GM04504 (cell line): ENCODE results near the gene RELCH.

ENCODE experiments used
- DNase-seq: peaks from one replicate; pipeline ENCODE4 v3.0.0-alpha.2; 2012; ENCODE audit warnings: low read depth

The RELCH gene

DNA sequence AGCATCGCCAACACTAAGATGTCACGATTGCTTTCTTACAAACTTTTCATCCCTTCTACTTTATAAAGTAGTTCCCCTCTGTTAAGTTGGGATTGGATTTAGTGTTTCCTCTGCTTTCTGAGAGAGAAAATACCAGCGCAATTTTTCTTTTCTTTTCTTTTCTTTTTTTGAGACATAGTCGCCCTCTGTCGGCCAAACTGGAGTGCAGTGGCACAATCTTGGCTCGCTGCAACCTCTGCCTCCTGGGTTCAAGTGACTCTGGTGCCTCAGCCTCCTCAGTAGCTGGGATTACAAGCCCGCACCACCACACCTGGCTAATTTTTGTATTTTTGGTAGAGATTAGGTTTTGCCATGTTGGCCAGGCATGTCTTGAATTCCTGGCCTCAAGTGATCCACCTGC lies 9.0 kb downstream of the RELCH start:
- DNase-seq = no peak

DNA sequence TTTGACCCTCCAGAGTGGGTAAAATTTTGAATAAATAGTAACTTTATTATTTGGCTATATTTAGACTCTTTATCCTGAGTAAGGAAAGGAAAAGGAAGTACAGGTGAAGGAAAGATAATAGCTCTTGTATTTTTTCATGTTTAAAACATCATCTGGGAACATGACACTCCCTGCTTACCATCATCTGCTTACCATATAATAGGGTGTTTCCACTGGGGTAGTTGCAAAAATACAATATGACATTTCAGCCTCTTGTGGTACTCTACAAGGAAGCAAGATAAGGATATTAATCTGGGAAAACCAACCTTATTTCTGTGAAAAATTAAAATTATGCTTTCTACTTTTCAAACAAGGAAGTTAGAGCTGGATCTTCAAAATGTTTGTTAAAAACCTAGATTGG lies 9.9 kb downstream of the RELCH start:
- no peak for DNase-seq

DNA sequence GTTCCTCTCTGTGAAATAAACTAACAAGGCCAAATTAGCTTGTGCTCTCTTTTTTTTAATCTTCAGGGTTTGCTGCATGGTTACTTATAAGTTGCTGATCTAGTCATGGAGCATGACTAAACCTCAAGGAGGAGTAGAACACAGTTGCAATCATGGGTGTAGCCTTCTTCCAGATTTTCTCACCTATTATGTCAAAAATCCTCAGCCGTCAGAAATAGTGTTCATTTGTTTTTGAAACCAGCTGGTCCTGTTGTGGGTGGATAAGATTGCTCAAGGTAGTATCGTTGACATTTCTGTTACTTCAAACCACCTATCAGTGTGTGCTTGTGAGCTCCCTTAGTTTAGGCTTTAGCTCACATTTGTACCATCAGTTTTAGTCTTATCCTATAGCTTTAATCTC lies 11.2 kb downstream of the RELCH start:
- DNase-seq = no peak

DNA sequence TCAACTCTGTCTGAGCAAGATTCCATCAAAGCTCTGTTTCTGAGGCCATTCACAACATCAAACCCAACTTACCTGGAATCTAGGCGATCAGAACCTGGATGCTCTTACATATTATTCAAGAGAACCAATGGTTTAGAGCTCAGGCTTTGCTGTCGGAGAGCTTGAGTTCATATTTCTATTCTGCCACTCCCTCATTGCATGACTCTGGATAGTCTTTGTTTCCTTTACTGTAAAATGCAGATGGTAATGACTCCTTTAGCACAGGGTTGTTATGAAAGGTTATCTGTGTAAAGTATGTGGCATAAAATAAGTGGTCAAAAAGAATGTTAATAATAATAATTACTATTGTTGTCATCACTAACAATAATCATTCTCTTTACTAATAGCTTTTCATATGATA lies 12.6 kb downstream of the RELCH start:
- no peak for DNase-seq

DNA sequence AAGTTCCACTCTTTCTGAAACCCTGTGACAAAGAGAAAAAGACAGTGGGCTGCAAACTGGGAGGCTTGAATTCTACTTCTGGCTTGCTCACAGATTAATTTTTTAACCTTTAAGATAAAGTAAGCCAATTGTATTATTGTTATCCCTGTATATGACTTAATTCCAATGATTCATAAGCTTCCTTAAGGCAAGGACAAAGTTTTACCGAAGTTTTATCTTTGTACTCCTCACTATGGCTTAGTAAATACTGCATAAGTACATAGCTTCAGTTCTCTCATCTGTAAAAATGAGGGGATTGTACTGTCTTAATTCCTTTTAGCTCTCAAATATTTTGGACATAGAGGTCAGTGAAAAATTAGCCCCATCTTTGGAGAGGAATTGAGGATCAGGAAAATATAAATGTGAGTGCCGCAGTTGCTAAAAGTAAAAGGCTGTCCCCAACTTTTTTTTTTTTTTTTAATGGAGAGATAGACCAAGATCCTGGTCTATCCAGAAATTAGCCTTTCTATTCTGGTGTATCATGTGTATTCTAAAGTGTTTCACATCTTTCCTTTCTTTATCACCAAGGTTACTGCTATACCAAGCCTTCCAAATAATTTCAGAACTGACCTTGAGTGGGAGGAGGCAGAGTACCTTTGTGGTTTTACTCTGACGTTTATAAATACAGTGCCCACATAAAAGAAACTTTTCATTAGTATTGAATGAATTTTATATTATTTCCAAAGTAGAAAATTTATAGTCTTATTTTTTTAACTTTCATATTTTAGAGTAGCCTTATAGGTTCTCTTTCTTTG lies 13.3 kb downstream of the RELCH start:
- no peak for DNase-seq

DNA sequence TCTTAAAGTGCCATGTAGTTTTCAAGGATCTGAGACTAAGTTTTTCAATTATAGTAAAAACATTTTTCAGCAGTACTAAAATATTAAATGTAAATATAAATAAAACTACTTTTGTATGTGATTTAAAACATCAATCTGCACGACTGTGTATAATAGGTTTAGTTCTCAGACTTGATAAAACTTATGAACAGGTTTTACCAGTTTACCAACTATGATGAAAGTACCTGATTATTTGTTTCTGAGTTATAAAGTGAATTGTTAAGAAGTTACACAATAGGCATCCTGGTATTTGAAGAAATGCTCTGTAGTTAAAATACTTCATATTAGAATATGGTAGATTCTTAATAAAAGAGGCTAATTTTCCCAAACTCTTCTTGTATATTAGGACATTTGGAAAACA lies 14.8 kb downstream of the RELCH start:
- no peak for DNase-seq

DNA sequence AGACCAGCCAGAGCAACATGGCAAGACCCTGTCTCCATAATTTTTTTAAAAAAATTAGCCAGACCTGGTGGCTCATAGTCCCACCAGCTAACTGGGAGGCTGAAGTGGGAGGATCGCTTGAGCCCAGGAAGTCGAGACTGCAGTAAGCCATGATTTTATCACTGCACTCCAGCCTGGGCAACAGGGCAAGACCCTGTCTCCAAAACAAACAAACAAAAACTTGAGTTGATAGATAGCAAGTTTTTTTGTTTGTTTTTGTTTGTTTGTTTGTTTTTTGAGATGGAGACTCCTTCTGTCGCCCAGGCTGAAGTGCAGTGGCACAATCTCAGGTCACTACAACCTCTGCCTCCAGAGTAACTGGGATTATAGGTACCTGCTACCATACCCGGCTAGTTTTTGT lies 18.8 kb downstream of the RELCH start:
- no peak for DNase-seq

DNA sequence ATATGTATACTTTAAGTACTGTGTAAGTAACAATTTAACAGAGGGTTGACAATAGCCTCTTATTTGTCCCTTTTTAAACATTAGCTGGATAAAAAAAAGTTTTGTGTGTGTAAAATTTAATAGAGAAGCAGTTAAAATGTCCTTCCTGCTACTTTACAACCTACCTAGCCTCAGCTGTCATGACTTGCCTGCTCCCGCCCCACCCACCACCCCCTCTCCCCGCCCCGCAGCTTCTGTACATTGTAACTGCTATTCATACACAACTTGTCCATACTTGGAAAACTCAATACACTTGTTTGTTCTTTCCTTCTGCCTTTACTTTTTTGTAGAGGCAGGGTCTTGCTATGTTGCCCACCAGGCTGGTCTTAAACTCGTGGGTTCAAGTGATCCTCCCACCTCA lies 19.5 kb downstream of the RELCH start:
- DNase-seq = no peak

DNA sequence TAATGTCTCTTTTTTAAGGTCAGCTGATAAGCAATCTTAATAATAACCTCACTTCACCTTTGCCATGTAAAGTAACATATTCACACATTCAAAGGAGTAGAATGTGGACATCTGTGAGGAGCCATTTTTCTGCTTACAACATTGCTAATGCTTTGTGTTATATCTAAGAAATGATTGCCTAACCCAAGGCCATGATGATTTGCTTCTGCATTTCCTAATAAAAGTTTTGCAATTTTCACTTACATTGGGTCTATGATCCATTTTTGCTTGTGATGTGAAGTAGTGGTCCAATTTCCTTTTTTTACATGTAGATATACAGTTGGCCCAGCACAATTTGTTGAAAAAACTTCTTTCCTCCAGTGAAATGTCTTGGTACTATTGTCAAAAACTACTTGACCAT lies 22.0 kb downstream of the RELCH start:
- no peak for DNase-seq

DNA sequence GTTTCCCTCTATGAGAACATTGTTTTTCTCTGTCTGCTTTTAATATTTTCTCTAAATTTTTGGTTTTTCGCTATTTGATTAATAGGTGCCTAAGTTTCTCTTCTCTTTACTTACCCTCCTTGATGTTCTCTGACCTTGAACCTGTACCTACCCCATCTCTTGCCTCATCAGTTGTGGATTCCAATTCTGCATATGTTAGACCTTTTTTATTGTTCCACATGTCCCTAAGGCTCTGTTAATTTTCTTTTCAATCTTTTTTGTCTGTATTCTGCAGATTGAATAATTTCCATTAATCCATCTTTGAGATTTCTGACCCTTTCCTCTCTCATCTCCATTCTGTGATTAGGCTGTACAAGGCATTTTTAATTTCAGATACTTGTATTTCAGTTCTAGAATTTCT lies 23.1 kb downstream of the RELCH start:
- no peak for DNase-seq

DNA sequence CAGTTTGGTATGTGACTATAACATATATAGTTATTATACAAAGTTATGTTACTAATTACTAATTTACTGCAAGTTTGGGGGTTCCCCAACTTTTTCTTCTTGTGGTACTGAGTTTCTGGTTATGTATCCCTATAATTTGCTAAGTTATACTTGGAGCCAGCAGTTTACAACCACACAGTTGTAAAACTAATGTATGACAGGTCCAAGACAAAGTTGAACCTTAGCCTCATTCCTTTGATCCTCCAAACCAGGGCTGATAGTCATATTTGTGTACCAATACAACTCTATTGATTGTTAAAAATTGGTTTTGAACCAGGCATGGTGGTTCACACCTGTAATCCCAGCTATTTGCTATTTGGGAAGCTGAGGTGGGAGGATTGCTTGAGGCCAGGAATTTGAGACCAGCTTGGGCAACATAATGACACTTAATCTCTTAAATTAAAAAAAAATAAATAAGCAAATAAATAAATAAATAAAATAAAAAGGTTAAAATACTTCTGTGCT lies 24.3 kb downstream of the RELCH start:
- DNase-seq = no peak

DNA sequence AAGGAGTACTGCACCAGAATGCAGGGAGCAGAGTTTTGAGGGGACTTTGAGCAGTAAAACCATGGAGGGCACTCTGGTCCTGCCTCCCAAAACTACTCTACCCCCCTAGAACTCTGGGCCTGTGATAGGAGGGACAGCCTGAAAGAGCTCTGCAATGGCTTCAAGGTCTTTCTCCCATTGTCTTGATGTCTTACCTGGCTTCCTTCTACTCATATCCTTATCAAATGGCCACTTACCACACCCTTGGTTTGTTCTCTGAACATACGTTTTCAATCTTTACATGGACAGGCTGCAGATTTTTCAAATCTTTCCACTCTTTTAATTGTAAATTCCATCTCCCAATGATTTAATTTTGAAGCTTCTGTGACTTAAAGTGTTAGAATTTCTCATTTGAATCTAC lies 27.7 kb downstream of the RELCH start:
- no peak for DNase-seq

DNA sequence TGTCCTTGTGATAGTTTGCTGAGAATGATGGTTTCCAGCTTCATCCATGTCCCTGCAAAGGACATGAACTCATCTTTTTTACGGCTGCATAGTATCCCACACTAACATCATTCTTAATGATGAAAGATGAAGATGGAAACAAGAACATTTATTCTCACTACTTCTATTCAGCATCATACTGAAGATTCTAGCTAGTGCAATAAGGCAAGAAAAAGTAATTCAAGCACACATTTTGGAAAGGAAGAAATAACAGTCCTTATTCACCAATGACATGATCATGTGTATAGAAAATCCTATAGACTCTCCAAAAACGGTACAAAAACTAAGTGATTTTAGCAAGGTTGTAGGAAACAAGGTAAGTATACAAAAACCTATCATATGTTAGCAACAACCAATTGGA lies 37.2 kb downstream of the RELCH start:
- no peak for DNase-seq

DNA sequence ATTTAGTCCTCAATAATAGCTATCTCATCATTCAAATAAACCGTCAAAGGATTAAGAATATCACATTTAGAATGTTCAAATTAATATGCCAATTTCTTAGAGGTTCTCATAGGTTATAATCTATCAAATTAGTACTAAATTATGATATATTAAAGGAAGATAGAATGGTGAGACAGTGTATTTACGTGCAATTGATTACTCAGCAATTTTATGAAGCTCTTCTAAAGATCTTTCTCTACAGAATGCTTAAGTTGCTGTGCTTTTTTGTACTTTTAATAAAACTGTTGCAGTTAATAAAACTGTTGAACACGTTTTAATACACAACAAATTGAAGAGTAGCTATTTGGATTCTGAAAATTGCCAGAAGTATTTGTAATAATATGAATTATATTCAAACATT lies 39.0 kb downstream of the RELCH start:
- no peak for DNase-seq

DNA sequence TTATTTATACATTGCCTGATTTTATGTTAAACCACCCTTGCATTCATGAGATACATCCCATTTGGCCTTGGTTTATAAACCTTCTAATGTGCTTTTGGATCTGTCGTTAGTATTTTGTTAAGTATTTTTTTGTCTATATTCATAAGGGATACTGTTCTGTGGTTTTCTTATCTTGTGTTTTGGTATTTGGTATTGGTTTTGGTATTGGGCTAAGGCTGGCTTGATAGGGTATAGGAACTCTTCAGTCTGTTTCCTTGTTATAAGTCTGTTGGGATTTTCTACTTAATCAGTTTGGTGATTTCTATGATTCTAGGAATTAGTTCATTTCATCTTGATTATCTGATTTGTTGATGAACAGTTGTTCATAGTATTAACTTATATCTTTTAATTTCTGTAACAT lies 49.2 kb downstream of the RELCH start:
- no peak for DNase-seq

DNA sequence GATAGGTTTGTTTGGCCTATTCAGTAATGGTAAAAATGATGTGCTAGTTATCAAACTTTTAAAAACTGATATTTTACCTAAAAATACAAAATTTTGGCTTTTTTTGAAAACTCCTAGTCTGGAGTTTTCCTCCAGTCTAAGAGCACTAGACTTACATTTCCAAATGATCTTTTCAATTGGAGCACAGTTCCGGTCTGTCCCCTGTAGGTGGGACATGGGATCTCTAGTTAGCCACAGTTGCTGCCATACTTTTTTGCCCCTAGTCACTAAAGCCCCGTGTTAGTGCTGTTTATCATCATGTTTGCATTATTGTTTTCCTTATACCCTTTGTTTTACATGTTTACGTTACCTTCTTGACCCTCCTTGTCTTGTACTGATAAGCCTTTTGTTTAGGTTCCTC lies 52.4 kb downstream of the RELCH start:
- no peak for DNase-seq

DNA sequence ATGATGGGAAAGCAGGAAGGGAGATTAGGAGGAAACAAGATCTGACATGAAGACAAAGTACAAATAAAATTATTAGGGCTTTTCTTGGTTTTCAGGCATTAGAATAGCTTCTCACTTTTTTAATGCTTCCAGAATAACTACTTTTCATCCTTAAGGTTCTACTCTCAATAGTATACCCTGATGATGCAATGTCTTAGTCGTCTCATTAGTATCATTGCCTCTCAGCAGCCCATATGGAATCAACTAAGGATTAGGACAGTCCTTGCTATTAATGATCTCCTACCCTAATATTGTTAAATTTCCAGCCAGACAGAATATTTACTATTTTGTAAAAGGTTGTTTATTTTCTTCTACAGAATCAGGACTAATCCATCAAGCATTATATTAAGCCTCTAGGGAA lies 55.9 kb downstream of the RELCH start:
- peak; percentile 3 for DNase-seq

DNA sequence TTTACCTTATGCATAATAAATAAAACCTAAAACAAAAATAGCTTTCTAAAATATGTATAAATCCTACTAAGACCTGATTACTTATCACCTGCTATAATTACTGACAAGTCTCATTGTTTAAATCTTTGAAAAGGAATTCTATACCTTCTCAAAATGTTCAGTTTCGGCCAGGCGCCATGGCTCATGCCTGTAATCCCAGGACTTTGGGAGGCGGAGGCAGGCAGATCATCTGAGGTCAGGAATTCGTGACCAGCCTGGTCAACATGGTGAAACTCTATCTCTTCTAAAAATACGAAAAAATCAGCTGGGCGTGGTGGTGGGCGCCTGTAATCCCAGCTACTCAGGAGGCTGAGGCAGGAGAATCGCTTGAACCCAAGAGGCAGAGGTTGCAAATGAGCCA lies 58.1 kb downstream of the RELCH start:
- no peak for DNase-seq

DNA sequence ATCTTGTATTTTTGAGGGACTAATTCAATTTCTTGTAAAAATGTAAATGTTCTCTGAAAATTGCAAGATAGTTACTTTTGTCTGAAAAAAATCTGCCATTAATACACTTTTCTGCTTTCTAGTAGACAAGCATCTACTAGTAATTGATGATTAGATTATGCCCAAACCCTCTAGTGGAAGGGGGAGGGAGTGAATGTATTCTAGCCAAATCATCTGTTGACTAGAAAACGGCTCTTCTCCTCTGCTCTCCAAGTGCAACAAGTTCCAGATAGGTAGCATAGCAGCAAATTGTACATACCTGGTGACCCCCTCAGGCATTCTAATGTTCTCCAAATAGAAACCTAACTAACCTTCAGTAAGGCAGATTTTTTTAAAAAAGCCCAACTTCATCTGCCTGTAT lies 58.6 kb downstream of the RELCH start:
- DNase-seq = no peak

DNA sequence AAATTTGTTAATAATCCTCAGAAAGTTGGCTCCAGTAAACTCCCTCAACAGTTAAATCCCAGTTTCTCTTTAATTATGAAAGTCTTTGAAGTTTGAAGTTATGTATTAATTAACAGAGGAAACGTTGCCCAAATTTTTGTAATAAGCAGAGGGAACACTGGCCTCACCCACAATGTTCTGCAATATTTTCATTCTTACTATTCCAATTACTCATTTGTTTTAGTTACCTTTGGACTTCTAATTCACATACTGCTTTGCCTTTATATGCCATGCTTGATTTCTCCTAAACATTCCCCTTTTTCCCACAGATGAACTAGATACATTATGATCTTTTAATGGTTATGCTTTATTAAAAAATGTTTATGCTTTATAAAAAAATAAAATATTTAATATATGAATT lies 61.3 kb downstream of the RELCH start:
- DNase-seq = no peak

DNA sequence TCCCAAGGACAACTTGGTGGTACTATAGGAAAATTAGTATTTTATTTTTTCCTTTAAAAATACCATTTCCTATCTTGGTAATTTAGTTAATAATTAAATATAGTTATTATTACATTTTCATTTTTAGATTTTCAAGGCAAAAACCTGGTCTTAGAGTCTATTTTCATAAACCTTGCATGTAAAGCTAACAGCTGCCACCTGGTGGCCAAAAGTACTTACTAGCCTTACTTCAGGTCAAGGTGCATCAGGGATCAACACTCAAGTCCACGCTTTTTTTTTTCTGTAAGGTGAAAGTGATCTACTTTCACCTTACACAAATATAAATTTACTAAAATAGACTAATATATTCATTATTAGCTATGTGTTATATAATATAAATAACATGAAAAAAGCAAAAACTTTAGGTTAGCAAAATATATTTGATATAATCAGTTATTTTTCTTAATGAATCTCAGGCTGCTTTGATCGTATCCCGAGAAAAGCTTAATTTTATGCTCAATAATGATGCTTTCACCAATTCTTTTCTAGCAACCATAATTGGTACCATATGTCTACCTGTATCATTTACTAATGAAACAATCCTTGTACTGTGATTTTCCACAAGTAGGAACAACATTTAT lies 62.5 kb downstream of the RELCH start:
- peak; percentile 24 for DNase-seq

DNA sequence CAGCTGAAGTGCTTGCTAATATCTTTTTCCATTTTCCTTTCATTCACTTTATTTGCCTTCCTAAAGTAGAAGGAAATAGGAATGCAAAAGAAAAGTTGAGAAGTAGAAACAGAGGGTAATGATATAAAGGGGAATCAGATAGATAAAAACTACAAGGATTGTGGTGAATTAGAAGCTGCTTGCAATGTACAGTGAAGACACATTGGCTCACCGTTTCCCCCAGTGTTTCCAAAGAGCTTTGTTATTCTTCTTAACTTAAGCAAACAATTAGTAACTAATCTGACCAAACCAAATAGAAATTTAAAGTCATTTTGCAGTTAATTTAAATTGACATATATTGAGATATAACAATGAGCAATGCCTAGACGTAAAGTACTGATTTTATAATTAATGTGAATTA lies 63.4 kb downstream of the RELCH start:
- DNase-seq = no peak

DNA sequence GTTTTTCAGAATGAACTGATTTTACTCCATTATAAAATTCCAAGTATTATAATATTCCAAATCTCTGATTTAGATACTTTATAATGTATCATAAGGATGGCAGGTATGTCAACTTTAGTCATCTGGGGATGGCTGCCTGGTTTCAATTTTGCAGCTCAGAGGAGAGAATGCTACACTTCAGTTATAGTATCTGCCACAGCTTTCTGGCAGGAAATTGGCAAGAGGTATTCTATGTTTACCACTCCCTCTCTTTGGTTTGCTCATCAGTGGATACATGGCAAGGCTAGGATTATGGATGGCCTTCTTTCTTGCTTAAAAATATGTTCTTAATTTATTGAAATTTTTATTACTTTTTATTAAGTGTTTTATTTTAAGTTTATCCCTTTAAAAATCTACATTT lies 71.0 kb downstream of the RELCH start:
- no peak for DNase-seq

DNA sequence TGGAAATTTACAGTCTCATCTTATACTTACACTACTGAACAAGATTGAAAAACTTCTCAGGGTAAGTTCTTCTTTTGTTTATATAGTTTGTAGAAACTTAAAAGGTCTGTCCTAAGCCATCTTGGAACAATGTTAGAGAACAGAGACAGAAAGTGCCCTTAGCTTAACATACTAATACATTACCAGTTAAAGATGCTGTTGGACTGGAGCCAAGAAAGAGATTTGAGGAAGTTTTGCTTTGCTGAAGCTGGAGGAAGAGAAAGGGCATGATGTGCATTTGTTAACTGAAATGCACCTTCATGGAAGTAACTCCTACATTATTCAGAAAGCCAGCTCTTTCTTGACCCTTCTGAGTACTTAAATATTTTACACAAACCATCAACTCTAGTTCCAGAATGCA lies 71.6 kb downstream of the RELCH start:
- DNase-seq = no peak
